ENCODE data around the gene MBTPS1.

Gene MBTPS1

DNA sequence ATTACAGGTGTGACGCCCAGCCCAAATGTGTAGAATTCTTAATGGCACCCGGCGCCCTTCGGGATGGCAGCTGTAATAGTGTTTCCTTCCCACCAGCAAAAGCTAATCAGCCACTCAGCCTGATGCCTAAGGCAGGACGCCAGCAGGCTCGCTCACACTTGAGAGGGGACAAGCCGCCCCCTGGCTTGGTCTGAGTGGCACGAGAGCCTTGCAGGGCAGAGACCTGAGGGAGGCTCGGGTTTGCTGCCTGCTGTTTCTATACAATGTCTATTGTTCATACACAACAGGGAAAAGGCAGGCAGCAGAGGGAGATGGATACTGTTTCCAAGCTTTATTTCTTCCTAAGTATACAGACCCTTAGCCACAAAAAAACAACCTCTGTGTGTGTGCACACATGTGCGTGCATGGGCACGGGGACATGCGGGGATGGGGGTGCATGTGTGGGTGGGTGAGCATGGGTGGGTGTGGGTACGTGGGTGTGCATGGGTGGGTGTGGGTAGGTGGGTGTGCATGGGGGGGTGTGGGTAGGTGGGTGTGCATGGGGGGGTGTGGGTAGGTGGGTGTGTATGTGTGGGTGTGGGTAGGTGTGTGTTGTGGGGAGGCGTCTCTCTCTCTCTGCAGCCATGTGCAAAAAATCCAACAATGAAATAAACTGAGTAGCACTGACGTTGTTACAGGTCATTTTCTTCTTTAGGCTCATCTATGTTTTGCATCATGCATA lies 84.1 kb downstream of the MBTPS1 start:
- H3K79me2 ChIP-seq (ENCODE audit: insufficient read depth, low read length), result no peaks in the 10 kb centered on the region
- H2AFZ ChIP-seq (ENCODE audit: low read depth, low read length, severe bottlenecking), result no peak overlapping the region
- TF ChIP-seq EZH2phosphoT487 (conservative IDR thresholded peaks at IDR 0.05; ENCODE audit: low read length), result no peak
- TF ChIP-seq, protein P1, sequence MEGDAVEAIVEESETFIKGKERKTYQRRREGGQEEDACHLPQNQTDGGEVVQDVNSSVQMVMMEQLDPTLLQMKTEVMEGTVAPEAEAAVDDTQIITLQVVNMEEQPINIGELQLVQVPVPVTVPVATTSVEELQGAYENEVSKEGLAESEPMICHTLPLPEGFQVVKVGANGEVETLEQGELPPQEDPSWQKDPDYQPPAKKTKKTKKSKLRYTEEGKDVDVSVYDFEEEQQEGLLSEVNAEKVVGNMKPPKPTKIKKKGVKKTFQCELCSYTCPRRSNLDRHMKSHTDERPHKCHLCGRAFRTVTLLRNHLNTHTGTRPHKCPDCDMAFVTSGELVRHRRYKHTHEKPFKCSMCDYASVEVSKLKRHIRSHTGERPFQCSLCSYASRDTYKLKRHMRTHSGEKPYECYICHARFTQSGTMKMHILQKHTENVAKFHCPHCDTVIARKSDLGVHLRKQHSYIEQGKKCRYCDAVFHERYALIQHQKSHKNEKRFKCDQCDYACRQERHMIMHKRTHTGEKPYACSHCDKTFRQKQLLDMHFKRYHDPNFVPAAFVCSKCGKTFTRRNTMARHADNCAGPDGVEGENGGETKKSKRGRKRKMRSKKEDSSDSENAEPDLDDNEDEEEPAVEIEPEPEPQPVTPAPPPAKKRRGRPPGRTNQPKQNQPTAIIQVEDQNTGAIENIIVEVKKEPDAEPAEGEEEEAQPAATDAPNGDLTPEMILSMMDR (IDR thresholded peaks at IDR 0.05; ENCODE audit: insufficient read depth, low read length, poor library complexity, severe bottlenecking), result no peak
- H3K27ac ChIP-seq (ENCODE audit: low read depth, low read length), result no peak overlapping the region
- no peak overlapping the region for H3K9ac ChIP-seq (ENCODE audit: low read length)
- no peaks in the 10 kb centered on the region for H3K36me3 ChIP-seq (ENCODE audit: low read length)
- no peaks in the 10 kb centered on the region for H3K9me3 ChIP-seq (ENCODE audit: insufficient read depth, low read length)
- H3K4me2 ChIP-seq (ENCODE audit: low read depth, low read length, poor library complexity, severe bottlenecking), result no peak overlapping the region
- no peaks in the 10 kb centered on the region for H3K9me2 ChIP-seq (replicated peaks; ENCODE audit: insufficient read depth, low read length)
- no peaks in the 10 kb centered on the region for H4K20me1 ChIP-seq (ENCODE audit: low read depth, low read length)
- H3K27me3 ChIP-seq (ENCODE audit: low read length), result no peaks in the 10 kb centered on the region
- no peak overlapping the region for H3K4me3 ChIP-seq (ENCODE audit: insufficient read depth, low read length, poor library complexity, severe bottlenecking)
- H3F3A ChIP-seq (ENCODE audit: insufficient read depth), result no peaks in the 10 kb centered on the region

DNA sequence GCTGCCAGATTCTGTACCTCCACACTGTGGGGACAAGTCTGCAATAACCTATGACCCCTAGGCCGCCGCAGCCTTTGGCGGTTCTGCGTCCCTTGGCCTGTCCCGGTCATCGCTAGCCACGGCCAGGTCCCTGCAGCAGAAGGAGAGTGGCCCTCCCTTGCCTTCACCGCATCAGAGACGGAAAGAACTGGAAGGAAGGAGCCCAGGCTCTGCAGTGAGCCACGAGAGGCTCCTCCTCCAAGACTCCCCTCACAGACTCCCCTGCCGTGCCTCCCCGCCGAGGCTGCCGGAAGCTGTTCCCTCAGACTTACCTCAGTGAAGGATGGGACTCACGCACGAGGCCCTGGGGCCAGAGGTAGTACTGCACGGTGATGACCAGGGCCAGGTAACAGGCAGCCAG lies 85.2 kb downstream of the MBTPS1 start:
- no peak for TF ChIP-seq EZH2phosphoT487 (conservative IDR thresholded peaks at IDR 0.05; ENCODE audit: low read length)
- TF ChIP-seq, protein P1 (IDR thresholded peaks at IDR 0.05; ENCODE audit: insufficient read depth, low read length, poor library complexity, severe bottlenecking), result no peak
- Histone ChIP-seq H3K4me3 (ENCODE audit: insufficient read depth, low read length, poor library complexity, severe bottlenecking) (no peak overlapping the region), H3K79me2 (ENCODE audit: insufficient read depth, low read length) (no peaks in the 10 kb centered on the region), H3K36me3 (ENCODE audit: low read length) (no peaks in the 10 kb centered on the region), H3K27ac (ENCODE audit: low read depth, low read length) (no peak overlapping the region), H2AFZ (ENCODE audit: low read depth, low read length, severe bottlenecking) (no peak overlapping the region), H3K27me3 (ENCODE audit: low read length) (no peaks in the 10 kb centered on the region), H3K9me2 (replicated peaks; ENCODE audit: insufficient read depth, low read length) (no peaks in the 10 kb centered on the region), H3F3A (ENCODE audit: insufficient read depth) (no peaks in the 10 kb centered on the region), H3K9me3 (ENCODE audit: insufficient read depth, low read length) (no peaks in the 10 kb centered on the region), H3K9ac (ENCODE audit: low read length) (no peak overlapping the region), H4K20me1 (ENCODE audit: low read depth, low read length) (no peaks in the 10 kb centered on the region), H3K4me2 (ENCODE audit: low read depth, low read length, poor library complexity, severe bottlenecking) (no peak overlapping the region)

DNA sequence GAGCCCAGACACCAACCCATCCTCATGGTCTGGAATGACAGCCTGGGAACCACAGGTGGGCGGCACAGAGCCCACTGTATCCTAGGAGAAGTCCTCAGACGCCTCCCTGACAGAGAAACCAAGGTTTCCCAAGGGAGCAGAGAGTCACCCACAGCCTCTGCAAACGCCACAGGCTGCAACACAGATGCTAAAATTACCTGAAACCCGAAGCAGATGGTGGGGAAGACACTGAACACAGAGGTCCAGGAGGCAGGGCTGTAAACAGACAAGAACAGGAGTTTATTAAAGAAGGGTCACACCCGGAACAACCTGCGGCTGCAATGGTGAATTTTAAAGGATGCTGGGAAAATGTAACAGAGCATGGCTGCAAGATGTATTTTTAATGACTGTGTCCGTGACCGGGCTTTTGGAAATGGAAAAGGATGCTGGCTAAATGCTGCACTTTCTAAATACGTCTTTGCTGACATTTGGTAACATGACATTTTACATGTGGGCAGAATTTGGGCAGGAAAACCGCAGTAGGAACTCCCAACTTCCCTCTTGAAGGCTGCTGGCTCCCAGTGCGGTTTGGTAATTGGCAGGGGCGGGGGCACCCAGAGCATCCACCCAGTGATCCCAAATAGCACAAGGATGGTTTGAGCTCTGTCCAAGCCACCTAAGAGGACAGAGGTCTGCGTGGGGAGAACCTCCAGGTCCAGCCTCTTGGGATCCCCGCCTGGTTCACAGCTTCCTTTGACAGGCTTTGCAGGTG lies 87.3 kb downstream of the MBTPS1 start:
- TF ChIP-seq, protein P1 (IDR thresholded peaks at IDR 0.05; ENCODE audit: insufficient read depth, low read length, poor library complexity, severe bottlenecking), result no peak
- no peak for TF ChIP-seq EZH2phosphoT487 (conservative IDR thresholded peaks at IDR 0.05; ENCODE audit: low read length)
- Histone ChIP-seq H4K20me1 (ENCODE audit: low read depth, low read length) (no peaks in the 10 kb centered on the region), H2AFZ (ENCODE audit: low read depth, low read length, severe bottlenecking) (no peak overlapping the region), H3K4me2 (ENCODE audit: low read depth, low read length, poor library complexity, severe bottlenecking) (no peak overlapping the region), H3F3A (ENCODE audit: insufficient read depth) (no peaks in the 10 kb centered on the region), H3K36me3 (ENCODE audit: low read length) (no peaks in the 10 kb centered on the region), H3K9me3 (ENCODE audit: insufficient read depth, low read length) (no peaks in the 10 kb centered on the region), H3K79me2 (ENCODE audit: insufficient read depth, low read length) (no peaks in the 10 kb centered on the region), H3K9ac (ENCODE audit: low read length) (no peak overlapping the region), H3K27ac (ENCODE audit: low read depth, low read length) (no peak overlapping the region), H3K9me2 (replicated peaks; ENCODE audit: insufficient read depth, low read length) (no peaks in the 10 kb centered on the region), H3K27me3 (ENCODE audit: low read length) (no peaks in the 10 kb centered on the region), H3K4me3 (ENCODE audit: insufficient read depth, low read length, poor library complexity, severe bottlenecking) (no peak overlapping the region)
